H9 (cell line): ENCODE data around the gene MMP10. TPM values are rescaled to one million over a fixed set of nuclear protein-coding genes. Genes with fewer than 3 reads are reported as not detected.

Source experiments
- DNase-seq: peaks from one replicate; pipeline ENCODE4 v3.0.0-alpha.2; 2017
- H2AFZ ChIP-seq: one replicate; pipeline ENCODE4 v1.6.1; 2013; ENCODE audit warnings: mild to moderate bottlenecking, low read length, control low read depth, moderate library complexity
- H2AK5ac ChIP-seq: 2 replicates; pipeline ENCODE4 v1.6.1; 2013; ENCODE audit warnings: low read length, control low read depth, mixed read lengths; ENCODE audit not compliant: insufficient read length
- H2BK120ac ChIP-seq: one replicate; pipeline ENCODE4 v1.6.1; 2013; ENCODE audit warnings: low read depth, mild to moderate bottlenecking, low read length, control low read depth, inconsistent platforms; ENCODE audit not compliant: poor library complexity, severe bottlenecking
- H2BK12ac ChIP-seq: 2 replicates; pipeline ENCODE4 v1.6.1; 2013; ENCODE audit warnings: low read length, control low read depth, mixed read lengths, low read depth; ENCODE audit not compliant: insufficient read length
- H2BK15ac ChIP-seq: 2 replicates; pipeline ENCODE4 v1.6.1; 2013; ENCODE audit warnings: low read depth, low read length, control low read depth
- H2BK20ac ChIP-seq: one replicate; pipeline ENCODE4 v1.6.1; 2013; ENCODE audit warnings: low read depth, mild to moderate bottlenecking, low read length, control low read depth, inconsistent platforms; ENCODE audit not compliant: poor library complexity, severe bottlenecking
- H2BK5ac ChIP-seq: 2 replicates; pipeline ENCODE4 v1.6.1; 2013; ENCODE audit warnings: low read length, control low read depth, mixed read lengths; ENCODE audit not compliant: insufficient read length
- H3K14ac ChIP-seq: 2 replicates; pipeline ENCODE4 v1.6.1; 2013; ENCODE audit warnings: low read length, control low read depth; ENCODE audit not compliant: insufficient read depth
- H3K18ac ChIP-seq: 2 replicates; pipeline ENCODE4 v1.6.1; 2013; ENCODE audit warnings: low read depth, mild to moderate bottlenecking, mixed read lengths, low read length, control low read depth; ENCODE audit not compliant: insufficient read length
- H3K23ac ChIP-seq: 2 replicates; pipeline ENCODE4 v1.6.1; 2013; ENCODE audit warnings: low read length, control low read depth, mixed read lengths, low read depth; ENCODE audit not compliant: insufficient read length
- H3K23me2 ChIP-seq: 2 replicates; pipeline ENCODE4 v1.6.1; 2013; ENCODE audit warnings: low read depth, mild to moderate bottlenecking, mixed read lengths, low read length, control low read depth; ENCODE audit not compliant: insufficient read length, poor library complexity, severe bottlenecking
- H3K27ac ChIP-seq: 2 replicates; pipeline ENCODE4 v1.5.1; 2013; ENCODE audit warnings: low read length, control low read depth, mixed read lengths, low read depth; ENCODE audit not compliant: insufficient read length
- H3K27me3 ChIP-seq: 2 replicates; pipeline ENCODE4 v1.6.1; 2013; ENCODE audit warnings: low read length, control low read depth, inconsistent platforms; ENCODE audit not compliant: insufficient read depth
- H3K4ac ChIP-seq: 2 replicates; pipeline ENCODE4 v1.6.1; 2013; ENCODE audit warnings: low read depth, mild to moderate bottlenecking, control low read depth, inconsistent platforms, low read length, moderate library complexity
- H3K4me1 ChIP-seq: 2 replicates; pipeline ENCODE4 v1.6.1; 2013; ENCODE audit warnings: low read length, control low read depth, inconsistent platforms; ENCODE audit not compliant: insufficient read depth
- H3K4me2 ChIP-seq: 2 replicates; pipeline ENCODE4 v1.6.1; 2013; ENCODE audit warnings: low read length, control low read depth, mixed read lengths; ENCODE audit not compliant: insufficient read length, insufficient read depth
- H3K56ac ChIP-seq: 2 replicates; pipeline ENCODE4 v1.6.1; 2013; ENCODE audit warnings: low read depth, mild to moderate bottlenecking, mixed read lengths, low read length, control low read depth; ENCODE audit not compliant: insufficient read length
- H3K79me1 ChIP-seq: 2 replicates; pipeline ENCODE4 v1.6.1; 2013; ENCODE audit warnings: low read depth, mild to moderate bottlenecking, moderate library complexity, low read length, control low read depth, inconsistent platforms; ENCODE audit not compliant: insufficient read depth, poor library complexity, severe bottlenecking
- H3K79me2 ChIP-seq: 2 replicates; pipeline ENCODE4 v1.6.1; 2013; ENCODE audit warnings: low read length, control low read depth, inconsistent platforms; ENCODE audit not compliant: insufficient read depth
- H3K9ac ChIP-seq: 2 replicates; pipeline ENCODE4 v1.6.1; 2013; ENCODE audit warnings: low read length, control low read depth, mixed read lengths; ENCODE audit not compliant: insufficient read length; ENCODE audit errors: extremely low read depth
- H3K9me3 ChIP-seq: one replicate; pipeline ENCODE4 v1.6.1; 2013; ENCODE audit warnings: low read depth, low read length, inconsistent platforms; ENCODE audit not compliant: control insufficient read depth
- H3T11ph ChIP-seq: one replicate; pipeline ENCODE4 v1.6.1; 2013; ENCODE audit warnings: mild to moderate bottlenecking, low read length, control low read depth, inconsistent platforms
- H4K20me1 ChIP-seq: one replicate; pipeline ENCODE4 v1.6.1; 2013; ENCODE audit not compliant: control insufficient read depth, insufficient read length, insufficient read depth
- H4K5ac ChIP-seq: 2 replicates; pipeline ENCODE4 v1.6.1; 2013; ENCODE audit warnings: low read depth, mild to moderate bottlenecking, mixed read lengths, low read length, control low read depth; ENCODE audit not compliant: insufficient read length
- H4K8ac ChIP-seq: replicated peaks from 2 replicates; pipeline ENCODE4 v1.6.1; 2013; ENCODE audit warnings: low read length, control low read depth, mixed read lengths, low read depth; ENCODE audit not compliant: insufficient read length
- H4K91ac ChIP-seq: 2 replicates; pipeline ENCODE4 v1.6.1; 2013; ENCODE audit warnings: low read depth, mild to moderate bottlenecking, moderate library complexity, mixed read lengths, low read length, control low read depth; ENCODE audit not compliant: insufficient read length
- H3K27ac Mint-ChIP-seq, 3 experiments: 2 replicates in 2 of 3; 3 replicates in 1 of 3; pipeline ENCODE4 v1.8.0; 2020 to 2021; ENCODE audit warnings: mixed read lengths in 3 of 3, mild to moderate bottlenecking in 1 of 3, moderate library complexity in 1 of 3
- H3K27me3 Mint-ChIP-seq: 2 replicates; pipeline ENCODE4 v1.8.0; 2021; ENCODE audit warnings: low read depth, mild to moderate bottlenecking, moderate library complexity, mixed read lengths
- H3K36me3 Mint-ChIP-seq, 3 experiments: 2 replicates in 2 of 3; 3 replicates in 1 of 3; pipeline ENCODE4 v1.8.0; 2020 to 2021; ENCODE audit warnings: low read depth in 3 of 3, mixed read lengths in 3 of 3; ENCODE audit not compliant: insufficient read depth in 1 of 3
- H3K4me1 Mint-ChIP-seq, 2 experiments: 2 replicates each; pipeline ENCODE4 v1.8.0; 2020; ENCODE audit warnings: mixed read lengths in 2 of 2
- H3K4me3 Mint-ChIP-seq, 2 experiments: 2 replicates in 1 of 2; 3 replicates in 1 of 2; pipeline ENCODE4 v1.8.0; 2020 to 2021; ENCODE audit warnings: mild to moderate bottlenecking in 2 of 2, mixed read lengths in 2 of 2, moderate library complexity in 1 of 2
- H3K9me3 Mint-ChIP-seq, 2 experiments: 2 replicates in 1 of 2; 3 replicates in 1 of 2; pipeline ENCODE4 v1.8.0; 2020; ENCODE audit warnings: mild to moderate bottlenecking in 2 of 2, mixed read lengths in 2 of 2, moderate library complexity in 1 of 2
- CTCF ChIP-seq: fragments of 200-600 bp; sonication (generic); conservative IDR thresholded peaks from 3 replicates; pipeline ENCODE4 v1.8.0; 2021; ENCODE audit warnings: antibody characterized with exemption, mild to moderate bottlenecking
- WGBS: extraction: QIAGEN DNeasy Blood & Tissue Kit; methylation state at CpG from one replicate; pipeline ENCODE4 v1.1.7; 2013; ENCODE audit warnings: missing lambda C conversion rate, low lambda C conversion rate, mixed read lengths; ENCODE audit not compliant: insufficient read length; ENCODE audit errors: extremely low coverage; 5-methylcytosine and 5-hydroxymethylcytosine counted together
- total RNA-seq: library from RNA; stranded (reverse); gene quantifications from 2 replicates; pipeline ENCODE4 v1.2.1, GENCODE V29; 2021

The MMP10 gene
- total RNA-seq, 1 experiment from 2014 or later = not detected

- Histone ChIP-seq H3K79me2 (no peaks in the 10 kb centered on the region), H3K14ac (no peak overlapping the region), H3K27ac (no peak overlapping the region), H3T11ph (no peak overlapping the region), H3K9me3 (no peaks in the 10 kb centered on the region), H2BK12ac (no peak overlapping the region), H3K9ac (no peak overlapping the region), H3K27me3 (no peaks in the 10 kb centered on the region), H2BK20ac (no peak overlapping the region), H4K8ac (no peak overlapping the region), H3K4ac (no peak overlapping the region), H3K56ac (no peak overlapping the region), H3K23ac (no peak overlapping the region), H3K18ac (no peak overlapping the region), H3K23me2 (no peaks in the 10 kb centered on the region), H4K5ac (no peak overlapping the region), H2AK5ac (no peak overlapping the region), H2BK120ac (no peak overlapping the region), H3K4me2 (no peak overlapping the region), H2AFZ (no peak overlapping the region), H2BK5ac (no peak overlapping the region), H4K91ac (no peak overlapping the region), H4K20me1 (no peaks in the 10 kb centered on the region), H2BK15ac (no peak overlapping the region), H3K4me1 (peaks cover 2% of the 10 kb centered on the region; the same call in 1 of the 2 replicates), H3K79me1 (no peaks in the 10 kb centered on the region)
- no peak for TF ChIP-seq CTCF
- Mint-ChIP-seq H3K36me3 (no peaks in the 10 kb centered on the region; a peak in 1 of 7 replicates), H3K4me3 (no peak overlapping the region), H3K9me3 (no peaks in the 10 kb centered on the region), H3K27me3 (no peaks in the 10 kb centered on the region), H3K4me1 (peaks cover 14 to 24% of the 10 kb centered on the region in 2 experiments), H3K27ac (no peak overlapping the region; a peak in 2 of 7 replicates)
- no peak for DNase-seq
- WGBS = no CpG with 5 or more reads among the region's 2 CpGs
Observed at GRCh38 chr11:102781676-102782075, 1.2 kb upstream of the MMP10 start.
